WTC11 (cell line): ENCODE data around the gene UPK3A. TPM values are rescaled to one million over a fixed set of nuclear protein-coding genes. Genes with fewer than 3 reads are reported as not detected.

Experiments
- ATAC-seq: fragments of 200-7000 bp; cut with Tn5 transposase; 2 replicates; pipeline ENCODE4 v1.10.0; 2021; ENCODE audit warnings: mild to moderate bottlenecking, moderate library complexity
- CTCF ChIA-PET: fragments of 300-600 bp; sonication (Branson Sonifier 250); formaldehyde crosslinking; loops from one replicate; lab custom pipeline; 2021; ENCODE audit warnings: antibody characterized with exemption; lab: Charles Lee
- POLR2A ChIA-PET: fragments of 350-600 bp; sonication (Branson Sonifier 250); formaldehyde crosslinking; loops from one replicate; lab custom pipeline; 2021; ENCODE audit warnings: antibody characterized with exemption; lab: Charles Lee
- DNase-seq: peaks from one replicate; pipeline ENCODE4 v3.0.0; 2021; ENCODE audit warnings: low spot score
- H3K27ac Mint-ChIP-seq: 2 replicates; pipeline ENCODE4 v1.8.0; 2021; ENCODE audit warnings: mixed read lengths
- H3K27me3 Mint-ChIP-seq: 2 replicates; pipeline ENCODE4 v1.8.0; 2021; ENCODE audit warnings: low read depth, mild to moderate bottlenecking, moderate library complexity, mixed read lengths
- H3K36me3 Mint-ChIP-seq: 2 replicates; pipeline ENCODE4 v1.8.0; 2021; ENCODE audit warnings: mixed read lengths
- H3K4me1 Mint-ChIP-seq: 2 replicates; pipeline ENCODE4 v1.8.0; 2022; ENCODE audit warnings: mixed read lengths
- H3K4me3 Mint-ChIP-seq: 2 replicates; pipeline ENCODE4 v1.8.0; 2021; ENCODE audit warnings: mild to moderate bottlenecking, moderate library complexity, mixed read lengths
- H3K9me3 Mint-ChIP-seq: 2 replicates; pipeline ENCODE4 v1.8.0; 2021; ENCODE audit warnings: mixed read lengths
- ATF1 ChIP-seq: sonication (generic); formaldehyde crosslinking; IDR thresholded peaks from 2 replicates; pipeline ENCODE4 v1.8.1; 2023; ENCODE audit warnings: mild to moderate bottlenecking, moderate library complexity, missing genetic modification reagents
- CREB1 ChIP-seq: sonication (generic); formaldehyde crosslinking; IDR thresholded peaks from 2 replicates; pipeline ENCODE4 v1.8.0; 2023; ENCODE audit warnings: mild to moderate bottlenecking, missing genetic modification reagents
- FOXK1 ChIP-seq: sonication (generic); formaldehyde crosslinking; IDR thresholded peaks from 2 replicates; pipeline ENCODE4 v1.8.0; 2022; ENCODE audit warnings: mild to moderate bottlenecking, moderate library complexity, missing genetic modification reagents
- JAZF1 ChIP-seq: fragments of 250-450 bp; sonication (Bioruptor Pico); IDR thresholded peaks from 2 replicates; pipeline ENCODE4 v1.9.0; 2021; ENCODE audit warnings: moderate library complexity, mild to moderate bottlenecking, inconsistent platforms
- MYBL2 ChIP-seq: sonication (generic); formaldehyde crosslinking; IDR thresholded peaks from 2 replicates; pipeline ENCODE4 v1.8.1; 2023; ENCODE audit warnings: mild to moderate bottlenecking, moderate library complexity, missing genetic modification reagents
- NFE2L1 ChIP-seq: sonication (generic); formaldehyde crosslinking; IDR thresholded peaks from 2 replicates; pipeline ENCODE4 v1.8.1; 2023; ENCODE audit warnings: missing genetic modification reagents
- PRRX2 ChIP-seq: fragments of 250-450 bp; sonication (Bioruptor Pico); IDR thresholded peaks from 2 replicates; pipeline ENCODE4 v1.8.0; 2021; ENCODE audit warnings: mild to moderate bottlenecking
- TEAD4 ChIP-seq: sonication (generic); formaldehyde crosslinking; IDR thresholded peaks from 2 replicates; pipeline ENCODE4 v1.8.0; 2022; ENCODE audit warnings: mild to moderate bottlenecking, missing genetic modification reagents
- ZBTB21 ChIP-seq: sonication (generic); formaldehyde crosslinking; IDR thresholded peaks from 2 replicates; pipeline ENCODE4 v1.8.1; 2023; ENCODE audit warnings: mild to moderate bottlenecking, missing genetic modification reagents, borderline replicate concordance
- total RNA-seq: library from RNA; stranded (reverse); gene quantifications from 3 replicates; pipeline ENCODE4 v1.2.3, GENCODE V29; 2021
- TF ChIP-seq, protein P1 (sequence below): sonication (generic); formaldehyde crosslinking; conservative IDR thresholded peaks from 2 replicates; pipeline ENCODE4 v1.8.1; 2022; ENCODE audit warnings: mild to moderate bottlenecking, missing genetic modification reagents
- TF ChIP-seq, protein P2 (sequence below): sonication (generic); formaldehyde crosslinking; IDR thresholded peaks from 2 replicates; pipeline ENCODE4 v1.8.1; 2022; ENCODE audit warnings: missing genetic modification reagents, borderline replicate concordance
- TF ChIP-seq, protein P3 (sequence below): fragments of 250-450 bp; sonication (Bioruptor Pico); IDR thresholded peaks from 2 replicates; pipeline ENCODE4 v1.9.0; 2021; ENCODE audit warnings: mild to moderate bottlenecking
- TF ChIP-seq, protein P4 (sequence below): sonication (generic); formaldehyde crosslinking; IDR thresholded peaks from 2 replicates; pipeline ENCODE4 v1.8.1; 2023; ENCODE audit warnings: mild to moderate bottlenecking, missing genetic modification reagents
- TF ChIP-seq, protein P5 (sequence below): sonication (generic); formaldehyde crosslinking; IDR thresholded peaks from 2 replicates; pipeline ENCODE4 v1.8.1; 2023; ENCODE audit warnings: mild to moderate bottlenecking, missing genetic modification reagents, moderate library complexity
- TF ChIP-seq, protein P6 (sequence below): sonication (generic); formaldehyde crosslinking; IDR thresholded peaks from 2 replicates; pipeline ENCODE4 v1.8.0; 2023; ENCODE audit warnings: mild to moderate bottlenecking, missing genetic modification reagents
- TF ChIP-seq, protein P7 (sequence below): sonication (generic); formaldehyde crosslinking; IDR thresholded peaks from 2 replicates; pipeline ENCODE4 v1.8.0; 2022; ENCODE audit warnings: missing genetic modification reagents

Gene UPK3A
- total RNA-seq, 1 experiment from 2014 or later: 0.37 TPM

DNA sequence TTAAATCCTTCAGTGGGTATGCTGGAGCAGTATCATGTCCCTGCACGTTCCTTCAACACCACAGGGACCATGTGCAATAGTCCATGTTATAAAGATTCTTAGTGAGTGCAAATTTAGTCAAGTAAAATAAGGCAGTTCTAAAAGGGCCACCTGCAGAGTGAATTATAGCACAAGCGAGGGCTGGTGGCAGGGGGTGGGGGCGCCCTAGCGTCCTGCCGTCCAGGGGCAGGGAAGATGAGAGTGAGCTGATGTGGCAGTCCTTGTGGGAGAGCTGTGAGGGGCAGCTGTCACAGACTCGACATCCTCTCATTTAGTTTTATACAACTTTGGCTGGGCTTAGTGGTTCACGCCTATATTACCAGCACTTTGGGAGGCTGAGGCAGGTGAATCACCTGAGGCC, 54.0 kb downstream of the UPK3A start:
- ChIA-PET CTCF (no interaction called here), POLR2A (no interaction called here)
- Mint-ChIP-seq H3K27ac (no peak overlapping the region), H3K4me3 (no peak overlapping the region), H3K36me3 (peaks cover 21% of the 10 kb centered on the region), H3K27me3 (no peaks in the 10 kb centered on the region), H3K4me1 (no peaks in the 10 kb centered on the region), H3K9me3 (no peaks in the 10 kb centered on the region)
- no peak for ATAC-seq
- DNase-seq: no peak
- TF ChIP-seq, protein P1, sequence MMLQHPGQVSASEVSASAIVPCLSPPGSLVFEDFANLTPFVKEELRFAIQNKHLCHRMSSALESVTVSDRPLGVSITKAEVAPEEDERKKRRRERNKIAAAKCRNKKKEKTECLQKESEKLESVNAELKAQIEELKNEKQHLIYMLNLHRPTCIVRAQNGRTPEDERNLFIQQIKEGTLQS (CRISPR knock-in tag): no peak
- TF ChIP-seq MYBL2 (CRISPR knock-in tag): no peak
- no peak for TF ChIP-seq PRRX2 (CRISPR knock-in tag)
- no peak for TF ChIP-seq CREB1
- TF ChIP-seq ZBTB21 (CRISPR knock-in tag): no peak
- TF ChIP-seq JAZF1 (CRISPR knock-in tag): no peak
- no peak for TF ChIP-seq TEAD4 (CRISPR knock-in tag)
- TF ChIP-seq, protein P2, sequence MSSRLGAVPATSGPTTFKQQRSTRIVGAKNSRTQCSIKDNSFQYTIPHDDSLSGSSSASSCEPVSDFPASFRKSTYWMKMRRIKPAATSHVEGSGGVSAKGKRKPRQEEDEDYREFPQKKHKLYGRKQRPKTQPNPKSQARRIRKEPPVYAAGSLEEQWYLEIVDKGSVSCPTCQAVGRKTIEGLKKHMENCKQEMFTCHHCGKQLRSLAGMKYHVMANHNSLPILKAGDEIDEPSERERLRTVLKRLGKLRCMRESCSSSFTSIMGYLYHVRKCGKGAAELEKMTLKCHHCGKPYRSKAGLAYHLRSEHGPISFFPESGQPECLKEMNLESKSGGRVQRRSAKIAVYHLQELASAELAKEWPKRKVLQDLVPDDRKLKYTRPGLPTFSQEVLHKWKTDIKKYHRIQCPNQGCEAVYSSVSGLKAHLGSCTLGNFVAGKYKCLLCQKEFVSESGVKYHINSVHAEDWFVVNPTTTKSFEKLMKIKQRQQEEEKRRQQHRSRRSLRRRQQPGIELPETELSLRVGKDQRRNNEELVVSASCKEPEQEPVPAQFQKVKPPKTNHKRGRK: no peak
- TF ChIP-seq, protein P3, sequence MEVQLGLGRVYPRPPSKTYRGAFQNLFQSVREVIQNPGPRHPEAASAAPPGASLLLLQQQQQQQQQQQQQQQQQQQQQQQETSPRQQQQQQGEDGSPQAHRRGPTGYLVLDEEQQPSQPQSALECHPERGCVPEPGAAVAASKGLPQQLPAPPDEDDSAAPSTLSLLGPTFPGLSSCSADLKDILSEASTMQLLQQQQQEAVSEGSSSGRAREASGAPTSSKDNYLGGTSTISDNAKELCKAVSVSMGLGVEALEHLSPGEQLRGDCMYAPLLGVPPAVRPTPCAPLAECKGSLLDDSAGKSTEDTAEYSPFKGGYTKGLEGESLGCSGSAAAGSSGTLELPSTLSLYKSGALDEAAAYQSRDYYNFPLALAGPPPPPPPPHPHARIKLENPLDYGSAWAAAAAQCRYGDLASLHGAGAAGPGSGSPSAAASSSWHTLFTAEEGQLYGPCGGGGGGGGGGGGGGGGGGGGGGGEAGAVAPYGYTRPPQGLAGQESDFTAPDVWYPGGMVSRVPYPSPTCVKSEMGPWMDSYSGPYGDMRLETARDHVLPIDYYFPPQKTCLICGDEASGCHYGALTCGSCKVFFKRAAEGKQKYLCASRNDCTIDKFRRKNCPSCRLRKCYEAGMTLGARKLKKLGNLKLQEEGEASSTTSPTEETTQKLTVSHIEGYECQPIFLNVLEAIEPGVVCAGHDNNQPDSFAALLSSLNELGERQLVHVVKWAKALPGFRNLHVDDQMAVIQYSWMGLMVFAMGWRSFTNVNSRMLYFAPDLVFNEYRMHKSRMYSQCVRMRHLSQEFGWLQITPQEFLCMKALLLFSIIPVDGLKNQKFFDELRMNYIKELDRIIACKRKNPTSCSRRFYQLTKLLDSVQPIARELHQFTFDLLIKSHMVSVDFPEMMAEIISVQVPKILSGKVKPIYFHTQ (CRISPR knock-in tag): no peak
- TF ChIP-seq, protein P4, sequence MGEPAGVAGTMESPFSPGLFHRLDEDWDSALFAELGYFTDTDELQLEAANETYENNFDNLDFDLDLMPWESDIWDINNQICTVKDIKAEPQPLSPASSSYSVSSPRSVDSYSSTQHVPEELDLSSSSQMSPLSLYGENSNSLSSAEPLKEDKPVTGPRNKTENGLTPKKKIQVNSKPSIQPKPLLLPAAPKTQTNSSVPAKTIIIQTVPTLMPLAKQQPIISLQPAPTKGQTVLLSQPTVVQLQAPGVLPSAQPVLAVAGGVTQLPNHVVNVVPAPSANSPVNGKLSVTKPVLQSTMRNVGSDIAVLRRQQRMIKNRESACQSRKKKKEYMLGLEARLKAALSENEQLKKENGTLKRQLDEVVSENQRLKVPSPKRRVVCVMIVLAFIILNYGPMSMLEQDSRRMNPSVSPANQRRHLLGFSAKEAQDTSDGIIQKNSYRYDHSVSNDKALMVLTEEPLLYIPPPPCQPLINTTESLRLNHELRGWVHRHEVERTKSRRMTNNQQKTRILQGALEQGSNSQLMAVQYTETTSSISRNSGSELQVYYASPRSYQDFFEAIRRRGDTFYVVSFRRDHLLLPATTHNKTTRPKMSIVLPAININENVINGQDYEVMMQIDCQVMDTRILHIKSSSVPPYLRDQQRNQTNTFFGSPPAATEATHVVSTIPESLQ (CRISPR knock-in tag): no peak
- no peak for TF ChIP-seq FOXK1
- TF ChIP-seq NFE2L1: no peak
- TF ChIP-seq, protein P5, sequence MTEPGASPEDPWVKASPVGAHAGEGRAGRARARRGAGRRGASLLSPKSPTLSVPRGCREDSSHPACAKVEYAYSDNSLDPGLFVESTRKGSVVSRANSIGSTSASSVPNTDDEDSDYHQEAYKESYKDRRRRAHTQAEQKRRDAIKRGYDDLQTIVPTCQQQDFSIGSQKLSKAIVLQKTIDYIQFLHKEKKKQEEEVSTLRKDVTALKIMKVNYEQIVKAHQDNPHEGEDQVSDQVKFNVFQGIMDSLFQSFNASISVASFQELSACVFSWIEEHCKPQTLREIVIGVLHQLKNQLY (CRISPR knock-in tag): no peak
- TF ChIP-seq ATF1 (CRISPR knock-in tag): no peak
- TF ChIP-seq, protein P6, sequence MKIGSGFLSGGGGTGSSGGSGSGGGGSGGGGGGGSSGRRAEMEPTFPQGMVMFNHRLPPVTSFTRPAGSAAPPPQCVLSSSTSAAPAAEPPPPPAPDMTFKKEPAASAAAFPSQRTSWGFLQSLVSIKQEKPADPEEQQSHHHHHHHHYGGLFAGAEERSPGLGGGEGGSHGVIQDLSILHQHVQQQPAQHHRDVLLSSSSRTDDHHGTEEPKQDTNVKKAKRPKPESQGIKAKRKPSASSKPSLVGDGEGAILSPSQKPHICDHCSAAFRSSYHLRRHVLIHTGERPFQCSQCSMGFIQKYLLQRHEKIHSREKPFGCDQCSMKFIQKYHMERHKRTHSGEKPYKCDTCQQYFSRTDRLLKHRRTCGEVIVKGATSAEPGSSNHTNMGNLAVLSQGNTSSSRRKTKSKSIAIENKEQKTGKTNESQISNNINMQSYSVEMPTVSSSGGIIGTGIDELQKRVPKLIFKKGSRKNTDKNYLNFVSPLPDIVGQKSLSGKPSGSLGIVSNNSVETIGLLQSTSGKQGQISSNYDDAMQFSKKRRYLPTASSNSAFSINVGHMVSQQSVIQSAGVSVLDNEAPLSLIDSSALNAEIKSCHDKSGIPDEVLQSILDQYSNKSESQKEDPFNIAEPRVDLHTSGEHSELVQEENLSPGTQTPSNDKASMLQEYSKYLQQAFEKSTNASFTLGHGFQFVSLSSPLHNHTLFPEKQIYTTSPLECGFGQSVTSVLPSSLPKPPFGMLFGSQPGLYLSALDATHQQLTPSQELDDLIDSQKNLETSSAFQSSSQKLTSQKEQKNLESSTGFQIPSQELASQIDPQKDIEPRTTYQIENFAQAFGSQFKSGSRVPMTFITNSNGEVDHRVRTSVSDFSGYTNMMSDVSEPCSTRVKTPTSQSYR (CRISPR knock-in tag): no peak
- TF ChIP-seq, protein P7, sequence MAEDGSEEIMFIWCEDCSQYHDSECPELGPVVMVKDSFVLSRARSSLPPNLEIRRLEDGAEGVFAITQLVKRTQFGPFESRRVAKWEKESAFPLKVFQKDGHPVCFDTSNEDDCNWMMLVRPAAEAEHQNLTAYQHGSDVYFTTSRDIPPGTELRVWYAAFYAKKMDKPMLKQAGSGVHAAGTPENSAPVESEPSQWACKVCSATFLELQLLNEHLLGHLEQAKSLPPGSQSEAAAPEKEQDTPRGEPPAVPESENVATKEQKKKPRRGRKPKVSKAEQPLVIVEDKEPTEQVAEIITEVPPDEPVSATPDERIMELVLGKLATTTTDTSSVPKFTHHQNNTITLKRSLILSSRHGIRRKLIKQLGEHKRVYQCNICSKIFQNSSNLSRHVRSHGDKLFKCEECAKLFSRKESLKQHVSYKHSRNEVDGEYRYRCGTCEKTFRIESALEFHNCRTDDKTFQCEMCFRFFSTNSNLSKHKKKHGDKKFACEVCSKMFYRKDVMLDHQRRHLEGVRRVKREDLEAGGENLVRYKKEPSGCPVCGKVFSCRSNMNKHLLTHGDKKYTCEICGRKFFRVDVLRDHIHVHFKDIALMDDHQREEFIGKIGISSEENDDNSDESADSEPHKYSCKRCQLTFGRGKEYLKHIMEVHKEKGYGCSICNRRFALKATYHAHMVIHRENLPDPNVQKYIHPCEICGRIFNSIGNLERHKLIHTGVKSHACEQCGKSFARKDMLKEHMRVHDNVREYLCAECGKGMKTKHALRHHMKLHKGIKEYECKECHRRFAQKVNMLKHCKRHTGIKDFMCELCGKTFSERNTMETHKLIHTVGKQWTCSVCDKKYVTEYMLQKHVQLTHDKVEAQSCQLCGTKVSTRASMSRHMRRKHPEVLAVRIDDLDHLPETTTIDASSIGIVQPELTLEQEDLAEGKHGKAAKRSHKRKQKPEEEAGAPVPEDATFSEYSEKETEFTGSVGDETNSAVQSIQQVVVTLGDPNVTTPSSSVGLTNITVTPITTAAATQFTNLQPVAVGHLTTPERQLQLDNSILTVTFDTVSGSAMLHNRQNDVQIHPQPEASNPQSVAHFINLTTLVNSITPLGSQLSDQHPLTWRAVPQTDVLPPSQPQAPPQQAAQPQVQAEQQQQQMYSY (CRISPR knock-in tag): no peak
